ENCODE results near the gene CST11. TPM values are rescaled to one million over a fixed set of nuclear protein-coding genes. Genes with fewer than 3 reads are reported as not detected.
A peak's percentile ranks its signal among the peaks of the same experiment; 100 is the strongest.

CST11 gene
- total RNA-seq, 1 experiment from 2014 or later = not detected

GRCh38 chr20:23420943-23421931 lies 31.4 kb downstream of the CST11 start, which contains the start of gene NAPB:
NAPB (minus strand) TSS chr20:23421488; CDS start chr20:23421402, 86 bp downstream.
- Mint-ChIP-seq H3K4me3 (peak within 1 kb of the TSS; percentile 77), H3K27me3 (ENCODE audit: low read depth) (peaks cover 6% of the 10 kb centered on the region; the same call in 1 of the 2 replicates), H3K9me3 (peaks cover 15% of the 10 kb centered on the region), H3K36me3 (peaks cover 10% of the 10 kb centered on the region), H3K4me1 (peaks cover 26% of the 10 kb centered on the region), H3K27ac (no peak within 1 kb of the TSS)
- ATAC-seq (peak; percentile 99), DNase-seq (ENCODE audit: low spot score) (peak; percentile 95)
- CTCF ChIA-PET = interaction anchor here (0.5 to 2.7 kb wide), 16 partner anchors 13 to 355 kb away, joined by 3 to 12 read pairs (median 4); partner anchors contain the start of gene NXT1
- POLR2A ChIA-PET = interaction anchor here (0.6 to 1.9 kb wide), 7 partner anchors 23 to 599 kb away, joined by 3 to 16 read pairs (median 3); partner anchors contain the start of genes GZF1 and NXT1
- TF ChIP-seq ELF4 (CRISPR knock-in tag; IDR thresholded peaks at IDR 0.05; ENCODE audit: low read depth) (no peak), USF2 (CRISPR knock-in tag; IDR thresholded peaks at IDR 0.05) (peak; percentile 41), GTF2I (CRISPR knock-in tag; conservative IDR thresholded peaks at IDR 0.05) (no peak), ATF6 (CRISPR knock-in tag; IDR thresholded peaks at IDR 0.05) (no peak), JUN (CRISPR knock-in tag; IDR thresholded peaks at IDR 0.05) (peak; percentile 59; the same call in 1 of the 2 replicates), MAX (CRISPR knock-in tag; IDR thresholded peaks at IDR 0.05) (peak; percentile 42; the same call in 1 of the 2 replicates), MYBL2 (CRISPR knock-in tag; IDR thresholded peaks at IDR 0.05) (peak; percentile 33; the same call in 1 of the 2 replicates), FOXK1 (CRISPR knock-in tag; IDR thresholded peaks at IDR 0.05) (peak; percentile 62; the same call in 1 of the 2 replicates), GABPB1 (CRISPR knock-in tag; IDR thresholded peaks at IDR 0.05) (peak; percentile 74), NR3C1 (CRISPR knock-in tag; conservative IDR thresholded peaks at IDR 0.05; ENCODE audit: low read depth) (0 out of 2 replicates have a peak, but pooled peaks have one; percentile 61), AR (CRISPR knock-in tag; IDR thresholded peaks at IDR 0.05) (no peak), ARID4B (CRISPR knock-in tag; IDR thresholded peaks at IDR 0.05; ENCODE audit: borderline replicate concordance) (peak; percentile 61; the same call in 1 of the 2 replicates), MLX (CRISPR knock-in tag; IDR thresholded peaks at IDR 0.05) (no peak), ZNF232 (CRISPR knock-in tag; IDR thresholded peaks at IDR 0.05) (0 out of 2 replicates have a peak, but pooled peaks have one; percentile 62), SP1 (CRISPR knock-in tag; conservative IDR thresholded peaks at IDR 0.05) (peak; percentile 68), ZBTB43 (CRISPR knock-in tag; IDR thresholded peaks at IDR 0.05) (0 out of 2 replicates have a peak, but pooled peaks have one; percentile 43), FOXP4 (CRISPR knock-in tag; IDR thresholded peaks at IDR 0.05) (peak; percentile 66; the same call in 1 of the 2 replicates), NFE2L1 (CRISPR knock-in tag; IDR thresholded peaks at IDR 0.05) (no peak), ZNF121 (CRISPR knock-in tag; IDR thresholded peaks at IDR 0.05) (no peak)
